Measurements from ENCODE around the gene HHIPL1.
"Not testable (repeated sequence)": the region's sequence is repeated elsewhere in the genome, so short reads cannot be mapped to it uniquely, and the experiment has no call there.

Gene HHIPL1

DNA sequence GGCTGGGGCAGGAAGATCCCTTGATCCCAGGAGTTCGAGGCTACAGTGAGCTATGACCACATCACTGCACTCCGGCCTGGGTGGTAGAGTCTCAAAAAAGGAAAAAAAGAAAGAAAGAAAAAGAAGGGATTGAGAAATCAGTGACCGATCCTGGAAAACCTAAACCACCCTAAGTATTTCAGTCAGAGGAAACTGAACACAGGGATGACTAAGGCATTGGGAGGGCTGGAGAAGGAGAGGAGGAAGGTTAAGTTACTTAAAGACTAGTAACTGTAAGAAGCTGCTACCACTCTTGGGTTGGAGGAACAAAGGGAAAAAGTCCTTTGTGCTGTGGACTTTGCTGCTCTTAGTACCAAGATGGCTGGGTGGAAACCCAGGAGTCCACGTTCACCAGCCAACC is 10.6 kb downstream of the HHIPL1 start:
- peaks cover 19% of the 10 kb centered on the region; the same call in 1 of the 2 replicates for H3K27me3 ChIP-seq
- TF ChIP-seq Cebpa-rat (IDR thresholded peaks at IDR 0.05): no peak
- peaks cover 81% of the 10 kb centered on the region for H3K4me1 ChIP-seq
- no peaks in the 10 kb centered on the region for H3K9me3 ChIP-seq
- H3K27ac ChIP-seq: no peak overlapping the region
- H3K4me3 ChIP-seq: no peak overlapping the region
- H3K4me2 ChIP-seq: no peak overlapping the region
- no peaks in the 10 kb centered on the region for H3K36me3 ChIP-seq
- H4K20me1 ChIP-seq: no peaks in the 10 kb centered on the region
- H3K9ac ChIP-seq: no peak overlapping the region

DNA sequence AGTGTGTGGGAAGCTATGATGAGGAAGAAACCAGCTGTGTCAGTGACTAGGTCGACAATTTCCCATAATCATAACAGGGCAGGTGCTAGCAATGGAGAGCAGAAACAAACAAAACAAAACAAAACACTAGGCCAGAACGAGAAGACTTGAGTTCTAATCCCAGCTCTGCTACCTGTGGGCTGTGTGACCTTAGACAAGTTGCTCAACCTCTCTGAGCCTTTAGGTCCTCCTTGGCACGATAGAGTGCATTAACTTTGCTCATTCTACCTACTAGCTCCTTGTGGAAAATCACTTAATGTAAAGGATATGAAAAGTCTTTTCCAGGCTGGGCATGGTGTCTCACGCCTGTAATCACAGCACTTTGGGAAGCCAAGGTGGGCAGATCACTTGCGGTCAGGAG is 11.2 kb downstream of the HHIPL1 start:
- H3K4me2 ChIP-seq: no peak overlapping the region
- peaks cover 88% of the 10 kb centered on the region for H3K4me1 ChIP-seq
- H3K36me3 ChIP-seq: no peaks in the 10 kb centered on the region
- H3K9me3 ChIP-seq: no peaks in the 10 kb centered on the region
- no peak overlapping the region for H3K4me3 ChIP-seq
- no peak overlapping the region for H3K27ac ChIP-seq
- H4K20me1 ChIP-seq: no peaks in the 10 kb centered on the region
- TF ChIP-seq Cebpa-rat (IDR thresholded peaks at IDR 0.05): no peak
- peaks cover 19% of the 10 kb centered on the region; the same call in 1 of the 2 replicates for H3K27me3 ChIP-seq
- H3K9ac ChIP-seq: no peak overlapping the region

DNA sequence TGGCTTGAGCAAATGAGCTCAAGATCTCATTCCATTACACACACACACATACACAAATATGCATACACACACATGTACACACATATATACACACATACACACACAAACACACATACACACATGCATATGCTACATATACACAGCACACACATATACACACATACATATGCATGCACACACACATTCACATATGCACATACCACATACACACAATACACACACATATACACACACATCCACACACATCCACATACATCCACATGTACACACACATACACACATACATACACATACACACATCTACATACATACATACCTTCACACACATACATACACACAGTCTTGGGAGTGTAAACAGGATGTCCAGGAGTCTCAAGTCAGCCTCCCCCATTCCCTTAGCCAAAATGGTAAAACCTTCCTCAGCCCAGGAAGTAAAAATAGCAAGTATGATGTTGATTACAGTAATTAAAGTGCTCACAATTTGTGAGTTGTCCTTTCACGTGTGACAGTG is 12.8 kb downstream of the HHIPL1 start:
- TF ChIP-seq Cebpa-rat (IDR thresholded peaks at IDR 0.05): no peak
- H3K4me2 ChIP-seq: peak overlapping the region; percentile 75
- no peaks in the 10 kb centered on the region for H3K36me3 ChIP-seq
- H4K20me1 ChIP-seq: no peaks in the 10 kb centered on the region
- H3K9me3 ChIP-seq: no peaks in the 10 kb centered on the region
- no peak overlapping the region; the same call in 1 of the 2 replicates for H3K27ac ChIP-seq
- no peak overlapping the region for H3K9ac ChIP-seq
- peaks cover 19% of the 10 kb centered on the region; the same call in 1 of the 2 replicates for H3K27me3 ChIP-seq
- peaks cover 88% of the 10 kb centered on the region for H3K4me1 ChIP-seq
- H3K4me3 ChIP-seq: no peak overlapping the region

DNA sequence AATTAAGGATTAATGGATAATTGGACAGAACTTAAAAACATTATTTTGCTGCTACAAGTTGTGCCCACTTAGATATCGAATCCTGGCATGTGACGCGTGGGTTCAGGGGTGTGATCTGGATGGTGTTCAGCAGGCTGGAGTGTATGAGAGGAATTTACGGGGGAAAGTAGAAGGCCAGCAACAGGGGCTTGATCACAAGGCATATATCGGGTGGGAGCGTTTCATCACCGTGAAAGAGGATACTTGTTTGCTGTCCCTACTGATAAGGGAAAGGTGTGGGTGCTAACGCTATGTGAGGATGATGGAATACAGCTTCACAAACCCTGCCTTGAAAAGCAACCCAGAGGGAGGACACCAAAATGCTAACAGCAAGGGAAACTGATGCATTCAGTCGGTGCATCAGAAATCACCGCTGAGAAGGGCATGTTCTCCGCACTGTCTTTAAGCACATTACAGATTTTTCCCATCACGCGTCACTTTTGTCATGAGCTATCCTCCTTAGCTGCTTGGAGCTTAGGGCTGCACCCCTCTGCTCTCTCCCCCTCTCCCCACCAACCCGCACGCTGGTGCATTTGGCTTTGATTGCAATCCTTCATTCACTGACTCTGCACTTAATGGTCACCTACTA is 13.4 kb downstream of the HHIPL1 start:
- H3K4me1 ChIP-seq: peaks cover 88% of the 10 kb centered on the region
- TF ChIP-seq Cebpa-rat (IDR thresholded peaks at IDR 0.05): no peak
- no peak overlapping the region for H3K4me3 ChIP-seq
- H3K27ac ChIP-seq: no peak overlapping the region
- H3K9me3 ChIP-seq: no peaks in the 10 kb centered on the region
- H3K27me3 ChIP-seq: peaks cover 19% of the 10 kb centered on the region; the same call in 1 of the 2 replicates
- no peaks in the 10 kb centered on the region for H4K20me1 ChIP-seq
- H3K36me3 ChIP-seq: no peaks in the 10 kb centered on the region
- peak overlapping the region; percentile 75 for H3K4me2 ChIP-seq
- H3K9ac ChIP-seq: no peak overlapping the region

DNA sequence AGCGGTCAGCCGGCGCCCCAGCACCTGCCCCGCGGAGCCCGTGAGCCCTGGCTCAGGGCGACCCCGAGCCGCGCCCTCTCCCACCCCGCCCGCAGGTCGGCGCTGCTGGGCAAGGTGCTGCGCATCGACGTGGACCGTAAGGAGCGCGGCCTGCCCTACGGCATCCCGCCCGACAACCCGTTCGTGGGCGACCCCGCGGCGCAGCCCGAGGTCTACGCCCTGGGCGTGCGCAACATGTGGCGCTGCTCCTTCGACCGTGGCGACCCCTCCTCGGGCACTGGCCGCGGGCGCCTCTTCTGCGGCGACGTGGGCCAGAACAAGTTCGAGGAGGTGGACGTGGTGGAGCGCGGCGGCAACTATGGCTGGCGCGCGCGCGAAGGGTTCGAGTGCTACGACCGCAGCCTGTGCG is 14.4 kb downstream of the HHIPL1 start:
- Histone ChIP-seq H3K9ac (no peak overlapping the region), H3K4me1 (peaks cover 88% of the 10 kb centered on the region), H4K20me1 (no peaks in the 10 kb centered on the region), H3K4me2 (peak overlapping the region; percentile 23; the same call in 1 of the 2 replicates), H3K4me3 (no peak overlapping the region), H3K36me3 (no peaks in the 10 kb centered on the region), H3K27me3 (peaks cover 19% of the 10 kb centered on the region; the same call in 1 of the 2 replicates), H3K9me3 (no peaks in the 10 kb centered on the region), H3K27ac (no peak overlapping the region)
- TF ChIP-seq Cebpa-rat (IDR thresholded peaks at IDR 0.05): no peak

DNA sequence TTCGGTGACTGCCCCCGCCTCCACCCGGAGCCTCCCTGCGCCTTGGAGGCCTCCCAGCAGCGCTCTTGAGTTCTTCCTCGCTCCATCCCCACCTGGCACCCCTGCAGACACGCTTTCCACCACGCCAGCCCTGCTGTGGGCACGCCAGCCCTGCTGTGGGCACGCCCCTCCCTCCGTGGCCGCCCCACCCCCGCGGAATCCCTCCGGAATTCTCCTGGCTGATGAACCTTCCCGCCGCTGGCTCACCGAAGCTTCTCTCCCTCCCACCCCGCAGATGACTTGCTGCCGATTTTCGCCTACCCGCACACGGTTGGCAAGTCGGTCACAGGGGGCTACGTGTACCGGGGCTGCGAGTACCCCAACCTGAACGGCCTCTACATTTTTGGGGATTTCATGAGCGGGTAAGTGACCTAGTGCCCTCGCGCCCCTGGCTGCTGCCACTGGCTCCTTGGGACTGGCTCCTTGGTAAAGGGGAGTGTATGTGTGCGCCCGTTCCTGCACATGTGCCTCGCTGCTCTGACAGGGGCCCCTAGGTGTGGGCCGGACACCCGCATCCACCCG is 15.2 kb downstream of the HHIPL1 start:
- no peak for TF ChIP-seq Cebpa-rat (IDR thresholded peaks at IDR 0.05)
- peaks cover 92% of the 10 kb centered on the region for H3K4me1 ChIP-seq

DNA sequence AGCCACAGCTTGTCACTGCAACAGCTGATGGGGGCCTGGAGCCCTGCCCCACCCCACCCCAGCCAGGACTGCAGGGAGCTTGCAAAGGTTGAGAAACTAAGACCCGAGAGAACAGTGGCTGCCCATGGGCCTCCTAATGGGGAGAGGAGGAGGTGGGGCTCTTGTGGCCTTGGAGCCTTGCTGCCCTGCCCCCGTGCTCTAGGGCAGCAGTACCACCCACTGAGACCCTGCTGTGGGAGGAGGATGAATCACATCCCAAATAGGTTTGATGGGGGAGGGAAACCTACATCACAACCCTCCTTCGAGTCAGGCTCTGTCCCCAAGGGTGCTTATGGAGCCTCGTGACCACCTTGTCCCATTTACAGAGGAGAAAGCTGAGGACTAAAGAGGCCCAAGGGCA is 15.9 kb downstream of the HHIPL1 start:
- Histone ChIP-seq H3K36me3 (no peaks in the 10 kb centered on the region), H3K27me3 (peaks cover 19% of the 10 kb centered on the region; the same call in 1 of the 2 replicates), H3K4me1 (peaks cover 96% of the 10 kb centered on the region), H3K9me3 (no peaks in the 10 kb centered on the region), H3K9ac (peak overlapping the region; percentile 34; the same call in 1 of the 2 replicates), H4K20me1 (no peaks in the 10 kb centered on the region), H3K4me2 (peak overlapping the region; percentile 77), H3K27ac (peak overlapping the region; percentile 46), H3K4me3 (no peak overlapping the region)
- no peak for TF ChIP-seq Cebpa-rat (IDR thresholded peaks at IDR 0.05)

More for the DNA sequence above, 15.2 kb downstream of the HHIPL1 start:
- H3K27ac ChIP-seq: peak overlapping the region; percentile 46; the same call in 1 of the 2 replicates
- H3K36me3 ChIP-seq: no peaks in the 10 kb centered on the region
- peak overlapping the region; percentile 77 for H3K4me2 ChIP-seq
- H4K20me1 ChIP-seq: no peaks in the 10 kb centered on the region
- peak overlapping the region; percentile 34; the same call in 1 of the 2 replicates for H3K9ac ChIP-seq
- H3K9me3 ChIP-seq: no peaks in the 10 kb centered on the region
- H3K27me3 ChIP-seq: peaks cover 19% of the 10 kb centered on the region; the same call in 1 of the 2 replicates
- H3K4me3 ChIP-seq: no peak overlapping the region

DNA sequence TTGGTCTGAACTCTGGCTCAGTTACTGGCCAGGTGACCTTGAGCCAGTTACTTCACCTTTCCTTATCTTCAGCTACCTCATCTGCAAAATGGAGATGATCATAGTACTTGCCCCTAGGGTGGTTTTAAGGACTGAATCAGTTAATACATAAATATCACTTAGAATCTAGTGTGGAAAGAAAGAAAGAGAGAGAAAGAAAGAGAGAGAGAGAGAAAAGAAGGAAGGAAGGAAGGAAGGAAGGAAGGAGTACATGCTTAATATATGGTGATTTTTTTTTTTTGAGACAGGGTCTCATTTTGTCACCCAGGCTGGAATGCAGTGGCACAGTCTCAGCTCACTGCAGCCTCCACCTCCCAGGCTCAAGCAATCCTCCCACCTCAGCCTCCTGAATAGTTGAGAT is 16.3 kb downstream of the HHIPL1 start:
- H3K27ac ChIP-seq: peak overlapping the region; percentile 46; the same call in 1 of the 2 replicates
- H4K20me1 ChIP-seq: not testable (repeated sequence)

DNA sequence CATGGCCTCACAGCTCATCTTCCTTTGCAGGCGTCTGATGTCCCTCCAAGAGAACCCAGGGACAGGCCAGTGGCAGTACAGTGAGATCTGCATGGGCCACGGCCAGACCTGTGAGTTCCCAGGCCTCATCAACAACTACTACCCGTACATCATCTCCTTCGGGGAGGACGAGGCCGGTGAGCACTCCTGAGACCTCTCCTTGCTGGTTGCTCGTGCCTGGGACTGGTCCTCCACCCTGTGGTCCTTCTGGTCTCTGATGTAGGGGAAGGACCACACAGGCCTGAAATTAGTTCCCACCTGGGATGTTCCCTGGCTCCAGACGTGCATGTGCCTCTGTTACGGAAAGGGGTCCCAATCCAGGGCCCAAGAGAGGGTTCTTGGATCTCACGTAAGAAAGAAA is 17.9 kb downstream of the HHIPL1 start:
- Histone ChIP-seq H3K36me3 (no peaks in the 10 kb centered on the region), H3K4me1 (peaks cover 97% of the 10 kb centered on the region), H3K4me2 (peak overlapping the region; percentile 96), H3K9ac (no peak overlapping the region), H3K4me3 (no peak overlapping the region), H3K9me3 (no peaks in the 10 kb centered on the region), H3K27me3 (peaks cover 19% of the 10 kb centered on the region; the same call in 1 of the 2 replicates), H3K27ac (peak overlapping the region; percentile 45; the same call in 1 of the 2 replicates), H4K20me1 (no peaks in the 10 kb centered on the region)
- TF ChIP-seq Cebpa-rat (IDR thresholded peaks at IDR 0.05): no peak

More for the DNA sequence above, 16.3 kb downstream of the HHIPL1 start:
- Histone ChIP-seq H3K4me2 (peak overlapping the region; percentile 77), H3K4me1 (peaks cover 97% of the 10 kb centered on the region), H3K27me3 (peaks cover 19% of the 10 kb centered on the region; the same call in 1 of the 2 replicates), H3K9ac (peak overlapping the region; percentile 34; the same call in 1 of the 2 replicates)
- H3K9me3 ChIP-seq, H3K4me3 ChIP-seq, H3K36me3 ChIP-seq: not testable (repeated sequence)
